HepG2 (cell line): Measurements from ENCODE around the gene MIGA2. TPM values are rescaled to one million over a fixed set of nuclear protein-coding genes. Genes with fewer than 3 reads are reported as not detected.

Experiments
- ARNT2 ChIP-seq: sonication (generic); formaldehyde crosslinking; IDR thresholded peaks from 2 replicates; pipeline ENCODE4 v1.8.0; 2022; ENCODE audit warnings: mild to moderate bottlenecking, low read depth, missing genetic modification reagents, moderate library complexity
- ATF1 ChIP-seq: IDR thresholded peaks from 2 replicates; pipeline ENCODE4 v1.6.1; 2016; ENCODE audit warnings: mild to moderate bottlenecking, control low read depth
- CREBL2 ChIP-seq: sonication (generic); formaldehyde crosslinking; IDR thresholded peaks from 2 replicates; pipeline ENCODE4 v1.8.1; 2023; ENCODE audit warnings: missing genetic modification reagents, mild to moderate bottlenecking, borderline replicate concordance
- DDIT3 ChIP-seq: sonication (generic); formaldehyde crosslinking; IDR thresholded peaks from 2 replicates; pipeline ENCODE4 v1.4.0; 2020; ENCODE audit warnings: mild to moderate bottlenecking, missing genetic modification reagents
- ELF1 ChIP-seq: sonication (generic); formaldehyde crosslinking; IDR thresholded peaks from 2 replicates; pipeline ENCODE4 v1.4.0; 2020; ENCODE audit warnings: missing genetic modification reagents
- ELF4 ChIP-seq: sonication (generic); formaldehyde crosslinking; IDR thresholded peaks from 2 replicates; pipeline ENCODE4 v1.5.0; 2020; ENCODE audit warnings: missing genetic modification reagents, mild to moderate bottlenecking, moderate library complexity, borderline replicate concordance
- ERF ChIP-seq: IDR thresholded peaks from 2 replicates; pipeline ENCODE4 v1.6.1; 2018; ENCODE audit warnings: missing biosample characterization, missing genetic modification reagents
- MTA3 ChIP-seq: sonication (generic); formaldehyde crosslinking; IDR thresholded peaks from 2 replicates; pipeline ENCODE4 v1.4.0; 2020; ENCODE audit warnings: missing genetic modification reagents
- PCBP1 ChIP-seq: fragments of 200-400 bp; formaldehyde crosslinking; IDR thresholded peaks from 2 replicates; pipeline ENCODE4 v1.6.1; 2017; ENCODE audit warnings: mild to moderate bottlenecking, low read depth, low read length, borderline replicate concordance
- POLR2G ChIP-seq: fragments of 200-400 bp; formaldehyde crosslinking; IDR thresholded peaks from 2 replicates; pipeline ENCODE4 v1.6.1; 2018; ENCODE audit warnings: mild to moderate bottlenecking, low read depth, low read length, moderate library complexity
- RARA ChIP-seq: IDR thresholded peaks from 2 replicates; pipeline ENCODE4 v1.6.1; 2016; ENCODE audit warnings: missing genetic modification reagents, missing compliant biosample characterization
- REL ChIP-seq: sonication (generic); formaldehyde crosslinking; conservative IDR thresholded peaks from 2 replicates; pipeline ENCODE4 v1.8.0; 2022; ENCODE audit warnings: mild to moderate bottlenecking, missing genetic modification reagents, moderate library complexity
- RXRA ChIP-seq: sonication (generic); formaldehyde crosslinking; IDR thresholded peaks from 2 replicates; pipeline ENCODE4 v1.5.1; 2020; ENCODE audit warnings: missing genetic modification reagents
- SAFB2 ChIP-seq: sonication (generic); formaldehyde crosslinking; IDR thresholded peaks from 2 replicates; pipeline ENCODE4 v1.5.1; 2020; ENCODE audit warnings: missing genetic modification reagents, low read depth, mild to moderate bottlenecking, borderline replicate concordance
- SOX13 ChIP-seq, 3 experiments: fragments of 450-650 bp in 1 of 3; sonication (generic) in 1 of 3; formaldehyde crosslinking in 1 of 3; IDR thresholded peaks in 2 of 3; conservative IDR thresholded peaks in 1 of 3; 2 replicates each; pipeline versions ENCODE4 v1.5.0 to v1.6.1; 2016 to 2020; ENCODE audit warnings: antibody characterized with exemption in 1 of 3, mild to moderate bottlenecking in 1 of 3, missing compliant biosample characterization in 1 of 3, missing genetic modification reagents in 1 of 3, moderate library complexity in 1 of 3
- SOX5 ChIP-seq: IDR thresholded peaks from 2 replicates; pipeline ENCODE4 v1.6.1; 2016; ENCODE audit warnings: borderline replicate concordance
- ZNF12 ChIP-seq: sonication (generic); formaldehyde crosslinking; IDR thresholded peaks from 2 replicates; pipeline ENCODE4 v1.5.0; 2020; ENCODE audit warnings: missing genetic modification reagents
- ZNF737 ChIP-seq: sonication (generic); formaldehyde crosslinking; IDR thresholded peaks from 2 replicates; pipeline ENCODE4 v1.5.0; 2020; ENCODE audit warnings: missing genetic modification reagents, mild to moderate bottlenecking, borderline replicate concordance
- ZNF841 ChIP-seq: sonication (generic); formaldehyde crosslinking; IDR thresholded peaks from 2 replicates; pipeline ENCODE4 v1.8.1; 2023; ENCODE audit warnings: missing genetic modification reagents, borderline replicate concordance
- ZXDC ChIP-seq: sonication (generic); formaldehyde crosslinking; IDR thresholded peaks from 2 replicates; pipeline ENCODE4 v1.5.0; 2020; ENCODE audit warnings: mild to moderate bottlenecking, missing genetic modification reagents
- polyA plus RNA-seq, 8 experiments: library from polyadenylated mRNA; depleted of rRNA in 3 of 8; stranded (reverse) in 7 of 8; unstranded in 1 of 8; fragments of >200 nt; fragmentation: Illumina TruSeq in 4 of 8; extraction: Trizol in 4 of 8; gene quantifications; 2 replicates each; pipeline versions ENCODE4 v1.2.1 to v1.2.3, GENCODE V29; 2011 to 2016; ENCODE audit warnings: low read depth in 4 of 8, missing spikeins in 1 of 8, mixed read lengths in 1 of 8; ENCODE audit not compliant: insufficient read depth in 1 of 8
- total RNA-seq, 5 experiments: library from RNA; depleted of rRNA; stranded (reverse); fragments of >200 nt; fragmentation: Illumina TruSeq; extraction: Trizol; gene quantifications; 2 replicates each; pipeline ENCODE4 v1.2.3, GENCODE V29; 2016; ENCODE audit warnings: low read depth in 1 of 5
- TF ChIP-seq, protein P1 (sequence below): IDR thresholded peaks from 2 replicates; pipeline ENCODE4 v1.6.1; 2016; ENCODE audit warnings: missing compliant biosample characterization, missing genetic modification reagents, borderline replicate concordance
- TF ChIP-seq, protein P2 (sequence below): sonication (generic); formaldehyde crosslinking; IDR thresholded peaks from 2 replicates; pipeline ENCODE4 v1.9.0; 2021; ENCODE audit warnings: missing genetic modification reagents, mild to moderate bottlenecking, borderline replicate concordance

The MIGA2 gene
- total and polyA plus RNA-seq, 2 of the 13 experiments (the other 11 are each of a cell fraction or from before 2014, with no cell fraction given): 10.8 to 17.1 TPM

- peak; percentile 65; the same call in 1 of the 2 replicates for TF ChIP-seq ELF4
- TF ChIP-seq CREBL2 (CRISPR knock-in tag): no peak
- TF ChIP-seq MTA3 (CRISPR knock-in tag): no peak
- 0 out of 2 replicates have a peak, but pooled peaks have one; percentile 16 for TF ChIP-seq ELF1 (CRISPR knock-in tag)
- TF ChIP-seq ATF1 (CRISPR knock-in tag): no peak
- no peak for TF ChIP-seq RARA (CRISPR knock-in tag)
- 0 out of 2 replicates have a peak, but pooled peaks have one; percentile 59 for TF ChIP-seq REL (CRISPR knock-in tag)
- no peak for TF ChIP-seq ZXDC (CRISPR knock-in tag)
- no peak for TF ChIP-seq DDIT3 (CRISPR knock-in tag)
- TF ChIP-seq, protein P1, sequence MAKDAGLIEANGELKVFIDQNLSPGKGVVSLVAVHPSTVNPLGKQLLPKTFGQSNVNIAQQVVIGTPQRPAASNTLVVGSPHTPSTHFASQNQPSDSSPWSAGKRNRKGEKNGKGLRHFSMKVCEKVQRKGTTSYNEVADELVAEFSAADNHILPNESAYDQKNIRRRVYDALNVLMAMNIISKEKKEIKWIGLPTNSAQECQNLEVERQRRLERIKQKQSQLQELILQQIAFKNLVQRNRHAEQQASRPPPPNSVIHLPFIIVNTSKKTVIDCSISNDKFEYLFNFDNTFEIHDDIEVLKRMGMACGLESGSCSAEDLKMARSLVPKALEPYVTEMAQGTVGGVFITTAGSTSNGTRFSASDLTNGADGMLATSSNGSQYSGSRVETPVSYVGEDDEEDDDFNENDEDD (CRISPR knock-in tag): no peak
- TF ChIP-seq, protein P2, sequence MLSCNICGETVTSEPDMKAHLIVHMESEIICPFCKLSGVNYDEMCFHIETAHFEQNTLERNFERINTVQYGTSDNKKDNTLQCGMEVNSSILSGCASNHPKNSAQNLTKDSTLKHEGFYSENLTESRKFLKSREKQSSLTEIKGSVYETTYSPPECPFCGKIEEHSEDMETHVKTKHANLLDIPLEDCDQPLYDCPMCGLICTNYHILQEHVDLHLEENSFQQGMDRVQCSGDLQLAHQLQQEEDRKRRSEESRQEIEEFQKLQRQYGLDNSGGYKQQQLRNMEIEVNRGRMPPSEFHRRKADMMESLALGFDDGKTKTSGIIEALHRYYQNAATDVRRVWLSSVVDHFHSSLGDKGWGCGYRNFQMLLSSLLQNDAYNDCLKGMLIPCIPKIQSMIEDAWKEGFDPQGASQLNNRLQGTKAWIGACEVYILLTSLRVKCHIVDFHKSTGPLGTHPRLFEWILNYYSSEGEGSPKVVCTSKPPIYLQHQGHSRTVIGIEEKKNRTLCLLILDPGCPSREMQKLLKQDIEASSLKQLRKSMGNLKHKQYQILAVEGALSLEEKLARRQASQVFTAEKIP (CRISPR knock-in tag): no peak
- TF ChIP-seq RXRA: no peak
- TF ChIP-seq SOX5: no peak
- no peak for TF ChIP-seq SOX13 (IDR thresholded peaks at IDR 0.05)
- TF ChIP-seq SOX13 (CRISPR knock-in tag; conservative IDR thresholded peaks at IDR 0.05 in 1 of 2, IDR thresholded peaks at IDR 0.05 in 1 of 2): no peak
- no peak for TF ChIP-seq ERF (CRISPR knock-in tag)
- TF ChIP-seq POLR2G: no peak
- TF ChIP-seq ZNF737 (CRISPR knock-in tag): no peak
- TF ChIP-seq ZNF12 (CRISPR knock-in tag): no peak
- TF ChIP-seq ZNF841 (CRISPR knock-in tag): no peak
- no peak for TF ChIP-seq ARNT2 (CRISPR knock-in tag)
- no peak for TF ChIP-seq SAFB2 (CRISPR knock-in tag)
- TF ChIP-seq PCBP1: 0 out of 2 replicates have a peak, but pooled peaks have one; percentile 63
Observed at GRCh38 chr9:129111528-129112151, 75.2 kb downstream of the MIGA2 start (continued).
